ENCODE measurements around the gene RERE. TPM values are rescaled to one million over a fixed set of nuclear protein-coding genes. Genes with fewer than 3 reads are reported as not detected.
"Not testable (repeated sequence)": the region's sequence is repeated elsewhere in the genome, so short reads cannot be mapped to it uniquely, and the experiment has no call there.

Gene RERE
- total RNA-seq, 1 experiment from 2014 or later = 217 TPM

GRCh38 chr1:8503842-8504241, 313.6 kb downstream of the RERE start:
- H3K9me3 ChIP-seq (ENCODE audit: control insufficient read depth, insufficient read depth, low read depth, low read length) = no peaks in the 10 kb centered on the region
- no peaks in the 10 kb centered on the region for H3K4me1 ChIP-seq (ENCODE audit: control insufficient read depth, insufficient read depth, low read length)
- TSS peak; percentile 26 for BruUV-seq (replicated peaks)
- no peak for DNase-seq (ENCODE audit: low read depth, low spot score)
- no peaks in the 10 kb centered on the region for H3K27me3 ChIP-seq (ENCODE audit: control insufficient read depth, insufficient read depth, low read length)
- ChIA-PET POLR2A (interaction anchor here (0.6 kb wide), 1 partner anchor 43 kb away, joined by 3 read pairs; no protein-coding TSS in a partner anchor), CTCF (no interaction called here)
- intact Hi-C loops (cut with micrococcal nuclease; ENCODE audit: unreplicated experiment) = no loop called here
- H3K36me3 ChIP-seq (ENCODE audit: control insufficient read depth, insufficient read depth, low read length) = no peaks in the 10 kb centered on the region
- no peak overlapping the region for H3K27ac ChIP-seq (ENCODE audit: low read length)
- ATAC-seq = no peak
- no peak overlapping the region for H3K4me3 ChIP-seq (ENCODE audit: low read depth in 2 of 2, low read length in 2 of 2)
- TF ChIP-seq REST (IDR thresholded peaks at IDR 0.05; ENCODE audit: insufficient read depth in 1 of 2, low read depth in 2 of 2, low read length in 1 of 2) (no peak), TCF7L2 (IDR thresholded peaks at IDR 0.05; ENCODE audit: low read depth, low read length) (no peak), POLR2AphosphoS5 (IDR thresholded peaks at IDR 0.05; ENCODE audit: low read depth, low read length) (no peak), CTCF (IDR thresholded peaks at IDR 0.05) (no peak), SIN3A (IDR thresholded peaks at IDR 0.05; ENCODE audit: borderline replicate concordance, insufficient read depth, low read depth, low read length) (no peak)
- in situ Hi-C loops (cut with HindIII; ENCODE audit: low pct_unique_long_range_greater_than_20kb, low sequenced_read_pairs) = no loop called here

- BruUV-seq (replicated peaks); POLR2A ChIA-PET; ATAC-seq: not testable (repeated sequence)
Measured at GRCh38 chr1:8502949-8503348, 314.5 kb downstream of the RERE start.

GRCh38 chr1:8497210-8497819, 320.1 kb downstream of the RERE start:
- H3K4me3 ChIP-seq (ENCODE audit: low read depth in 2 of 2, low read length in 2 of 2) = no peak overlapping the region
- DNase-seq (ENCODE audit: low read depth, low spot score) (peak; percentile 43), ATAC-seq (no peak)
- H3K27me3 ChIP-seq (ENCODE audit: control insufficient read depth, insufficient read depth, low read length) = no peaks in the 10 kb centered on the region
- intact Hi-C loops (cut with micrococcal nuclease; ENCODE audit: unreplicated experiment) = no loop called here
- TF ChIP-seq TCF7L2 (IDR thresholded peaks at IDR 0.05; ENCODE audit: low read depth, low read length) (no peak), POLR2AphosphoS5 (IDR thresholded peaks at IDR 0.05; ENCODE audit: low read depth, low read length) (no peak), REST (IDR thresholded peaks at IDR 0.05; ENCODE audit: insufficient read depth in 1 of 2, low read depth in 2 of 2, low read length in 1 of 2) (no peak), SIN3A (IDR thresholded peaks at IDR 0.05; ENCODE audit: borderline replicate concordance, insufficient read depth, low read depth, low read length) (no peak), CTCF (IDR thresholded peaks at IDR 0.05) (no peak)
- H3K4me1 ChIP-seq (ENCODE audit: control insufficient read depth, insufficient read depth, low read length) = peaks cover 15% of the 10 kb centered on the region; the same call in 1 of the 2 replicates
- ChIA-PET POLR2A (interaction anchor here (0.6 kb wide), 1 partner anchor 102 kb away, joined by 5 read pairs; no protein-coding TSS in a partner anchor), CTCF (no interaction called here)
- in situ Hi-C loops (cut with HindIII; ENCODE audit: low pct_unique_long_range_greater_than_20kb, low sequenced_read_pairs) = no loop called here
- H3K9me3 ChIP-seq (ENCODE audit: control insufficient read depth, insufficient read depth, low read depth, low read length) = no peaks in the 10 kb centered on the region
- H3K36me3 ChIP-seq (ENCODE audit: control insufficient read depth, insufficient read depth, low read length) = peaks cover 3% of the 10 kb centered on the region
- no peak overlapping the region for H3K27ac ChIP-seq (ENCODE audit: low read length)
- BruUV-seq (replicated peaks) = no TSS peak

More at GRCh38 chr1:8502949-8503348, 314.5 kb downstream of the RERE start:
- H3K4me3 ChIP-seq (ENCODE audit: low read depth in 2 of 2, low read length in 2 of 2); intact Hi-C loops (cut with micrococcal nuclease; ENCODE audit: unreplicated experiment); H3K4me1 ChIP-seq (ENCODE audit: control insufficient read depth, insufficient read depth, low read length); DNase-seq (ENCODE audit: low read depth, low spot score); in situ Hi-C loops (cut with HindIII; ENCODE audit: low pct_unique_long_range_greater_than_20kb, low sequenced_read_pairs); CTCF ChIA-PET; H3K9me3 ChIP-seq (ENCODE audit: control insufficient read depth, insufficient read depth, low read depth, low read length); H3K27ac ChIP-seq (ENCODE audit: low read length); H3K36me3 ChIP-seq (ENCODE audit: control insufficient read depth, insufficient read depth, low read length); H3K27me3 ChIP-seq (ENCODE audit: control insufficient read depth, insufficient read depth, low read length): not testable (repeated sequence)

Data from Panc1 (cell line).